ENCODE data around the gene ZFR.

The ZFR gene

DNA sequence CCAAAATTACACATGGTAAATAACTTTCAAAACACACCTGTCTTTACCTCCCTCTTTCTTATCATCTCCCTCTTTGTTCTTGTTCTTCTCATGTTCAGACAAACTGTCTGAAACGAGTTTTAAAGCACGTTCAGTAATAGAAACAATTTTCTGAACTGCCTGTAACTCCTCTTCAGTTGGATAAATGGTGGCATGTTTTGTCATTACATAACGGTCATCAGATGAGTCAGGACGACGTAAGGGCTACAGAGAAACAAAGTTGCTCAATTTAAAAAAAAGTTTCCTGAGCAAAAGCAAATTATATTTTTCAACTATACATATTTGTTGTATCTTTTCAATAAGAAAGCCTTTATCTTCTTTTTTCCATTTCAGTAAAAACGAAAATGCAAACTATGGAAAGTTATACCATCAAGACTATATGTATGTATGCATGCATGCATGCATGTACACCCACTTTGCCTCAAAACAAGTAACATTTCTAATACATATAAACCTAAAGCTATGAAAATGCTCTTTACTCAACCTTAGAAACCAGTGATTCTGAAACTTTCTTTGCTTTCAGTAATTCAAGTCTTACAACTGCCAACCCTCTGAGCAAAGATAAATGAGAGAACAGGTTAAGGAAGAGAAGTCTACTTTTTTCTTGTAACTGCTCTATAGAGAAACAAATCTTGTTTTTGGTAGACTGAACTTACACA lies 56.0 kb downstream of the ZFR start:
- Histone ChIP-seq H3F3A (ENCODE audit: insufficient read depth) (peaks cover 4% of the 10 kb centered on the region; the same call in 1 of the 2 replicates), H3K9me3 (ENCODE audit: insufficient read depth, low read length) (no peaks in the 10 kb centered on the region), H3K36me3 (ENCODE audit: low read length) (peaks cover 64% of the 10 kb centered on the region), H3K79me2 (ENCODE audit: insufficient read depth, low read length) (no peaks in the 10 kb centered on the region), H3K27me3 (ENCODE audit: low read length) (no peaks in the 10 kb centered on the region), H3K9me2 (replicated peaks; ENCODE audit: insufficient read depth, low read length) (no peaks in the 10 kb centered on the region), H3K9ac (ENCODE audit: low read length) (no peak overlapping the region), H2AFZ (ENCODE audit: low read depth, low read length, severe bottlenecking) (no peak overlapping the region), H3K4me3 (ENCODE audit: insufficient read depth, low read length, poor library complexity, severe bottlenecking) (no peak overlapping the region), H4K20me1 (ENCODE audit: low read depth, low read length) (no peaks in the 10 kb centered on the region), H3K27ac (ENCODE audit: low read depth, low read length) (no peak overlapping the region), H3K4me2 (ENCODE audit: low read depth, low read length, poor library complexity, severe bottlenecking) (no peak overlapping the region)
- no peak for TF ChIP-seq EZH2phosphoT487 (conservative IDR thresholded peaks at IDR 0.05; ENCODE audit: low read length)
- TF ChIP-seq, protein P1, sequence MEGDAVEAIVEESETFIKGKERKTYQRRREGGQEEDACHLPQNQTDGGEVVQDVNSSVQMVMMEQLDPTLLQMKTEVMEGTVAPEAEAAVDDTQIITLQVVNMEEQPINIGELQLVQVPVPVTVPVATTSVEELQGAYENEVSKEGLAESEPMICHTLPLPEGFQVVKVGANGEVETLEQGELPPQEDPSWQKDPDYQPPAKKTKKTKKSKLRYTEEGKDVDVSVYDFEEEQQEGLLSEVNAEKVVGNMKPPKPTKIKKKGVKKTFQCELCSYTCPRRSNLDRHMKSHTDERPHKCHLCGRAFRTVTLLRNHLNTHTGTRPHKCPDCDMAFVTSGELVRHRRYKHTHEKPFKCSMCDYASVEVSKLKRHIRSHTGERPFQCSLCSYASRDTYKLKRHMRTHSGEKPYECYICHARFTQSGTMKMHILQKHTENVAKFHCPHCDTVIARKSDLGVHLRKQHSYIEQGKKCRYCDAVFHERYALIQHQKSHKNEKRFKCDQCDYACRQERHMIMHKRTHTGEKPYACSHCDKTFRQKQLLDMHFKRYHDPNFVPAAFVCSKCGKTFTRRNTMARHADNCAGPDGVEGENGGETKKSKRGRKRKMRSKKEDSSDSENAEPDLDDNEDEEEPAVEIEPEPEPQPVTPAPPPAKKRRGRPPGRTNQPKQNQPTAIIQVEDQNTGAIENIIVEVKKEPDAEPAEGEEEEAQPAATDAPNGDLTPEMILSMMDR (IDR thresholded peaks at IDR 0.05; ENCODE audit: insufficient read depth, low read length, poor library complexity, severe bottlenecking) = no peak

DNA sequence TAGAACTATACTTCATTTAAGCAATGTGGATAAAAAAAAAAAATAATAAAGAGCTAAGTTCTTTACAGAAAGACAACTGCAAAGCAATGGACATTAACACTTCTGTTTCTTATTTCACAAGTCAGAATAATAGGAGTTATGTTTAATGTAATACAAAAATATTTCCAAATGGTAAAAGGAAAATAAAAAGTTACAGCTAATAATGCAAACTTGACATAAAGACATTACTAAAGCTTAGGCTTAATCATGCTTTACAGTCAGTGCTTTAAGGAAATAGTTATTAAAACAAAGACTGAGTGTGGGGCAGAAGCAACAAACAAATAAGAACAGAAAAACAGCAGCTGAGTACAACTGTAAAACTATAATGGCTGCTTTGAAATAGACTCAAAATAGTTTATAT lies 56.7 kb downstream of the ZFR start:
- H2AFZ ChIP-seq (ENCODE audit: low read depth, low read length, severe bottlenecking) = no peak overlapping the region
- H3K4me3 ChIP-seq (ENCODE audit: insufficient read depth, low read length, poor library complexity, severe bottlenecking) = no peak overlapping the region
- H3K9me2 ChIP-seq (replicated peaks; ENCODE audit: insufficient read depth, low read length) = no peaks in the 10 kb centered on the region
- no peaks in the 10 kb centered on the region for H4K20me1 ChIP-seq (ENCODE audit: low read depth, low read length)
- H3K27me3 ChIP-seq (ENCODE audit: low read length) = no peaks in the 10 kb centered on the region
- H3K9ac ChIP-seq (ENCODE audit: low read length) = no peak overlapping the region
- H3K4me2 ChIP-seq (ENCODE audit: low read depth, low read length, poor library complexity, severe bottlenecking) = no peak overlapping the region
- H3K36me3 ChIP-seq (ENCODE audit: low read length) = peaks cover 67% of the 10 kb centered on the region
- H3K79me2 ChIP-seq (ENCODE audit: insufficient read depth, low read length) = no peaks in the 10 kb centered on the region
- no peak overlapping the region for H3K27ac ChIP-seq (ENCODE audit: low read depth, low read length)
- H3F3A ChIP-seq (ENCODE audit: insufficient read depth) = peaks cover 4% of the 10 kb centered on the region; the same call in 1 of the 2 replicates
- no peaks in the 10 kb centered on the region for H3K9me3 ChIP-seq (ENCODE audit: insufficient read depth, low read length)
- no peak for TF ChIP-seq EZH2phosphoT487 (conservative IDR thresholded peaks at IDR 0.05; ENCODE audit: low read length)
- TF ChIP-seq, protein P1 (IDR thresholded peaks at IDR 0.05; ENCODE audit: insufficient read depth, low read length, poor library complexity, severe bottlenecking) = no peak

DNA sequence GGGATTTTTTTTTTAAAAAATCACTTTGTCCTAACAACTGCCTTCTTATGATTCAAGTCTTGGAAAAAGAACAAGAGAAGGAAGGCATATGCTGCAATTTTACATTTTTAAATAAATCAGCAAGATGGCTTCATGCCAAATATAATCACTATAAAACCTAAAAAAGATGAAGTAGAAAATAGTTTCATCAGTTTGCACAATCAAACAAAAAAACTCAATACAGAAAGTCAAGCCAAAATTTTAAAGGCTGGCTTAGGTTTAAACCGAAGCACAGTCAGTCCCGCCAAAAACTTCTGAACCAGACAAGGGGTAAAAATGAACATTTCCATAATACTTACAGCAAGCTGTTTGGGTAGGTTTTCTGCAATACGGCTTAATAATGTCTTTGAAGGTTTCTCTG lies 57.3 kb downstream of the ZFR start:
- H3F3A ChIP-seq (ENCODE audit: insufficient read depth) = peaks cover 4% of the 10 kb centered on the region; the same call in 1 of the 2 replicates
- no peak overlapping the region for H3K4me3 ChIP-seq (ENCODE audit: insufficient read depth, low read length, poor library complexity, severe bottlenecking)
- H3K27me3 ChIP-seq (ENCODE audit: low read length) = no peaks in the 10 kb centered on the region
- H3K27ac ChIP-seq (ENCODE audit: low read depth, low read length) = no peak overlapping the region
- no peaks in the 10 kb centered on the region for H4K20me1 ChIP-seq (ENCODE audit: low read depth, low read length)
- H2AFZ ChIP-seq (ENCODE audit: low read depth, low read length, severe bottlenecking) = no peak overlapping the region
- no peak for TF ChIP-seq EZH2phosphoT487 (conservative IDR thresholded peaks at IDR 0.05; ENCODE audit: low read length)
- TF ChIP-seq, protein P1 (IDR thresholded peaks at IDR 0.05; ENCODE audit: insufficient read depth, low read length, poor library complexity, severe bottlenecking) = no peak
- no peaks in the 10 kb centered on the region for H3K9me3 ChIP-seq (ENCODE audit: insufficient read depth, low read length)
- H3K36me3 ChIP-seq (ENCODE audit: low read length) = peaks cover 67% of the 10 kb centered on the region
- no peak overlapping the region for H3K4me2 ChIP-seq (ENCODE audit: low read depth, low read length, poor library complexity, severe bottlenecking)
- no peaks in the 10 kb centered on the region for H3K9me2 ChIP-seq (replicated peaks; ENCODE audit: insufficient read depth, low read length)
- H3K79me2 ChIP-seq (ENCODE audit: insufficient read depth, low read length) = no peaks in the 10 kb centered on the region
- no peak overlapping the region for H3K9ac ChIP-seq (ENCODE audit: low read length)
